Left ventricle myocardium inferior (tissue), 1 donor: Measurements from ENCODE around the gene POTEC. TPM values are rescaled to one million over a fixed set of nuclear protein-coding genes. Genes with fewer than 3 reads are reported as not detected.
"Not testable (repeated sequence)": the region's sequence is repeated elsewhere in the genome, so short reads cannot be mapped to it uniquely, and the experiment has no call there.

Source experiments
- DNase-seq: peaks from one replicate; pipeline ENCODE4 v3.0.0-alpha.2; 2020
- H3K27ac ChIP-seq: fragments of 200-600 bp; replicated peaks from 2 replicates; pipeline ENCODE4 v1.8.0; 2021
- H3K27me3 ChIP-seq: fragments of 200-600 bp; 2 replicates; pipeline ENCODE4 v1.8.0; 2021; ENCODE audit warnings: low read depth
- H3K36me3 ChIP-seq: fragments of 200-600 bp; 2 replicates; pipeline ENCODE4 v1.8.0; 2021
- H3K4me1 ChIP-seq: fragments of 200-600 bp; 2 replicates; pipeline ENCODE4 v1.8.0; 2021
- H3K4me3 ChIP-seq: fragments of 200-600 bp; 2 replicates; pipeline ENCODE4 v1.8.0; 2021; ENCODE audit warnings: mild to moderate bottlenecking, moderate library complexity
- H3K9me3 ChIP-seq: fragments of 200-600 bp; replicated peaks from 2 replicates; pipeline ENCODE4 v1.8.0; 2021
- CTCF ChIP-seq: fragments of 200-600 bp; IDR thresholded peaks from 2 replicates; pipeline ENCODE4 v1.8.0; 2021; ENCODE audit warnings: antibody characterized with exemption, mild to moderate bottlenecking, borderline replicate concordance
- intact Hi-C: fragments of 100-400 bp; cut with micrococcal nuclease; formaldehyde crosslinking; loops from one replicate; pipeline ENCODE4 v1.11.0; 2022
- long read RNA-seq: library from polyadenylated mRNA; unstranded; transcript quantifications from one replicate; pipeline ENCODE4 v2.0.0, GENCODE V29; 2021
- total RNA-seq: library from RNA; stranded (reverse); fragmentation: NEBNext Ultra II Directional; extraction: Animal tissue kit (Norgen Biotek cat#: 25700); gene quantifications from one replicate; pipeline ENCODE4 v1.2.1, GENCODE V29; 2021
- donor health status: DM: no; HTN: yes; CAD: no; lungs with severe emphysema.

The POTEC gene
- not detected for total RNA-seq
- long read RNA-seq: 0 reads

GRCh38 chr18:14543446-14543964 is at the start of gene POTEC:
POTEC (minus strand) TSS chr18:14543600; CDS start chr18:14543146, 454 bp downstream.
- H3K9me3 ChIP-seq, intact Hi-C loops, DNase-seq: not testable (repeated sequence)

GRCh38 chr18:14577971-14578370 is 34.6 kb upstream of the POTEC start:
- no peaks in the 10 kb centered on the region for H3K27me3 ChIP-seq
- H3K9me3 ChIP-seq: peaks cover 9% of the 10 kb centered on the region
- H3K4me1 ChIP-seq: no peaks in the 10 kb centered on the region
- H3K27ac ChIP-seq: no peak overlapping the region
- no peak for TF ChIP-seq CTCF
- H3K4me3 ChIP-seq: no peak overlapping the region
- H3K36me3 ChIP-seq: no peaks in the 10 kb centered on the region
- no peak for DNase-seq
- intact Hi-C loops: no loop called here

More at GRCh38 chr18:14543446-14543964, at the start of gene POTEC:
- H3K27ac ChIP-seq, H3K36me3 ChIP-seq, H3K4me3 ChIP-seq, H3K27me3 ChIP-seq, H3K4me1 ChIP-seq: not testable (repeated sequence)

GRCh38 chr18:14559502-14559901 is 16.1 kb upstream of the POTEC start:
- H3K36me3 ChIP-seq, H3K9me3 ChIP-seq, H3K27me3 ChIP-seq, DNase-seq, intact Hi-C loops, H3K27ac ChIP-seq, H3K4me1 ChIP-seq, H3K4me3 ChIP-seq: not testable (repeated sequence)

GRCh38 chr18:14531659-14532058 is 11.7 kb downstream of the POTEC start:
- DNase-seq, H3K27ac ChIP-seq, intact Hi-C loops, H3K4me3 ChIP-seq, H3K27me3 ChIP-seq, H3K36me3 ChIP-seq, H3K9me3 ChIP-seq, H3K4me1 ChIP-seq: not testable (repeated sequence)

GRCh38 chr18:14510707-14511106 is 32.7 kb downstream of the POTEC start:
- H3K36me3 ChIP-seq, H3K27me3 ChIP-seq, H3K9me3 ChIP-seq, DNase-seq, H3K27ac ChIP-seq, H3K4me1 ChIP-seq, intact Hi-C loops, H3K4me3 ChIP-seq: not testable (repeated sequence)

- H3K27ac ChIP-seq, intact Hi-C loops, H3K9me3 ChIP-seq, H3K36me3 ChIP-seq, H3K4me3 ChIP-seq, H3K27me3 ChIP-seq, H3K4me1 ChIP-seq, DNase-seq: not testable (repeated sequence)
Observed at GRCh38 chr18:14503691-14504090, 39.7 kb downstream of the POTEC start.

GRCh38 chr18:14501894-14502293 is 41.5 kb downstream of the POTEC start:
- H3K4me3 ChIP-seq, H3K4me1 ChIP-seq, H3K36me3 ChIP-seq, H3K27me3 ChIP-seq, H3K9me3 ChIP-seq, intact Hi-C loops, H3K27ac ChIP-seq, DNase-seq: not testable (repeated sequence)

- H3K4me1 ChIP-seq, intact Hi-C loops, H3K27me3 ChIP-seq, H3K36me3 ChIP-seq, H3K27ac ChIP-seq, H3K4me3 ChIP-seq, DNase-seq, H3K9me3 ChIP-seq: not testable (repeated sequence)
Observed at GRCh38 chr18:14489256-14490014, 54.0 kb downstream of the POTEC start.

- H3K4me1 ChIP-seq, DNase-seq, intact Hi-C loops, H3K36me3 ChIP-seq, H3K27ac ChIP-seq, H3K27me3 ChIP-seq, H3K9me3 ChIP-seq, H3K4me3 ChIP-seq: not testable (repeated sequence)
Observed at GRCh38 chr18:14488789-14489188, 54.6 kb downstream of the POTEC start.

- H3K36me3 ChIP-seq, H3K9me3 ChIP-seq, H3K4me3 ChIP-seq, DNase-seq, H3K27me3 ChIP-seq, intact Hi-C loops, H3K4me1 ChIP-seq, H3K27ac ChIP-seq: not testable (repeated sequence)
Observed at GRCh38 chr18:14486926-14487580, 56.3 kb downstream of the POTEC start.

GRCh38 chr18:14479076-14479475 is 64.3 kb downstream of the POTEC start:
- intact Hi-C loops, H3K9me3 ChIP-seq, H3K36me3 ChIP-seq, H3K27ac ChIP-seq, H3K4me1 ChIP-seq, H3K4me3 ChIP-seq, DNase-seq, H3K27me3 ChIP-seq: not testable (repeated sequence)

GRCh38 chr18:14475520-14475919 is 67.9 kb downstream of the POTEC start:
- H3K27ac ChIP-seq, H3K4me3 ChIP-seq, intact Hi-C loops, H3K9me3 ChIP-seq, H3K36me3 ChIP-seq, H3K4me1 ChIP-seq, H3K27me3 ChIP-seq, DNase-seq: not testable (repeated sequence)

GRCh38 chr18:14474752-14475151 is 68.6 kb downstream of the POTEC start:
- H3K9me3 ChIP-seq, H3K4me1 ChIP-seq, H3K27ac ChIP-seq, H3K27me3 ChIP-seq, H3K4me3 ChIP-seq, intact Hi-C loops, H3K36me3 ChIP-seq, DNase-seq: not testable (repeated sequence)
